Astrocyte (in vitro differentiated cells and primary cell): ENCODE results near the gene FAM98B. TPM values are rescaled to one million over a fixed set of nuclear protein-coding genes. Genes with fewer than 3 reads are reported as not detected.

Experiments
- DNase-seq: peaks from one replicate; pipeline ENCODE4 v3.0.0-alpha.2; 2010; ENCODE audit warnings: low read depth
- FAIRE-seq: peaks from 2 replicates; lab custom pipeline; 2011; peaks lifted over from hg19 to GRCh38; lab: Jason Lieb, UNC
- H2AFZ ChIP-seq: 2 replicates; pipeline ENCODE4 v1.6.0; 2012; ENCODE audit warnings: low read depth, low read length, inconsistent platforms
- H3K27ac ChIP-seq: 2 replicates; pipeline ENCODE4 v1.5.1; 2011; ENCODE audit warnings: low read depth, low read length, inconsistent platforms
- H3K27me3 ChIP-seq: 2 replicates; pipeline ENCODE4 v1.6.0; 2011; ENCODE audit warnings: low read length, inconsistent platforms; ENCODE audit not compliant: insufficient read depth
- H3K36me3 ChIP-seq: 2 replicates; pipeline ENCODE4 v1.5.1; 2011; ENCODE audit warnings: low read length, inconsistent platforms; ENCODE audit not compliant: insufficient read depth
- H3K4me1 ChIP-seq: 2 replicates; pipeline ENCODE4 v1.5.1; 2011; ENCODE audit warnings: low read length, inconsistent platforms; ENCODE audit not compliant: insufficient read depth
- H3K4me2 ChIP-seq: 2 replicates; pipeline ENCODE4 v1.6.0; 2012; ENCODE audit warnings: low read length, inconsistent platforms
- H3K4me3 ChIP-seq: 2 replicates; pipeline ENCODE4 v1.5.1; 2011; ENCODE audit warnings: low read depth, mild to moderate bottlenecking, low read length, inconsistent platforms; ENCODE audit not compliant: insufficient read depth
- H3K79me2 ChIP-seq: 2 replicates; pipeline ENCODE4 v1.6.0; 2012; ENCODE audit warnings: mild to moderate bottlenecking, low read length, inconsistent platforms; ENCODE audit not compliant: insufficient read depth
- H3K9ac ChIP-seq: 2 replicates; pipeline ENCODE4 v1.6.0; 2012; ENCODE audit warnings: mild to moderate bottlenecking, low read length, inconsistent platforms
- H3K9me3 ChIP-seq: 2 replicates; pipeline ENCODE4 v1.5.1; 2012; ENCODE audit warnings: low read depth, mild to moderate bottlenecking, low read length, inconsistent platforms; ENCODE audit not compliant: insufficient read depth
- H4K20me1 ChIP-seq: 2 replicates; pipeline ENCODE4 v1.6.0; 2012; ENCODE audit warnings: low read length, inconsistent platforms; ENCODE audit not compliant: insufficient read depth
- H3K27ac Mint-ChIP-seq: one replicate; pipeline ENCODE4 v1.8.0; 2021; ENCODE audit warnings: mild to moderate bottlenecking, mixed read lengths; ENCODE audit not compliant: unreplicated experiment
- H3K27me3 Mint-ChIP-seq: one replicate; pipeline ENCODE4 v1.8.0; 2021; ENCODE audit warnings: low read depth, mixed read lengths; ENCODE audit not compliant: unreplicated experiment
- H3K36me3 Mint-ChIP-seq: one replicate; pipeline ENCODE4 v1.8.0; 2021; ENCODE audit warnings: low read depth, mixed read lengths; ENCODE audit not compliant: unreplicated experiment
- H3K4me1 Mint-ChIP-seq: one replicate; pipeline ENCODE4 v1.8.0; 2021; ENCODE audit warnings: low read depth, mixed read lengths; ENCODE audit not compliant: unreplicated experiment
- H3K4me3 Mint-ChIP-seq: one replicate; pipeline ENCODE4 v1.8.0; 2021; ENCODE audit warnings: mild to moderate bottlenecking, moderate library complexity, mixed read lengths; ENCODE audit not compliant: unreplicated experiment
- H3K9me3 Mint-ChIP-seq: one replicate; pipeline ENCODE4 v1.8.0; 2021; ENCODE audit warnings: mild to moderate bottlenecking, mixed read lengths; ENCODE audit not compliant: unreplicated experiment
- EZH2 ChIP-seq: IDR thresholded peaks from 2 replicates; pipeline ENCODE4 v1.6.1; 2012; ENCODE audit warnings: mild to moderate bottlenecking, low read length, inconsistent platforms; ENCODE audit not compliant: insufficient read depth
- total RNA-seq: library from RNA; stranded (reverse); gene quantifications from 2 replicates; pipeline ENCODE4 v1.2.1, GENCODE V29; 2021
- TF ChIP-seq, protein P1 (sequence below): IDR thresholded peaks from 2 replicates; pipeline ENCODE4 v1.5.1; 2011; ENCODE audit warnings: low read depth, mild to moderate bottlenecking, inconsistent platforms, low read length, moderate library complexity; ENCODE audit not compliant: insufficient read depth

FAM98B gene
- total RNA-seq, 1 donor from 2014 or later, result 21.6 TPM

DNA sequence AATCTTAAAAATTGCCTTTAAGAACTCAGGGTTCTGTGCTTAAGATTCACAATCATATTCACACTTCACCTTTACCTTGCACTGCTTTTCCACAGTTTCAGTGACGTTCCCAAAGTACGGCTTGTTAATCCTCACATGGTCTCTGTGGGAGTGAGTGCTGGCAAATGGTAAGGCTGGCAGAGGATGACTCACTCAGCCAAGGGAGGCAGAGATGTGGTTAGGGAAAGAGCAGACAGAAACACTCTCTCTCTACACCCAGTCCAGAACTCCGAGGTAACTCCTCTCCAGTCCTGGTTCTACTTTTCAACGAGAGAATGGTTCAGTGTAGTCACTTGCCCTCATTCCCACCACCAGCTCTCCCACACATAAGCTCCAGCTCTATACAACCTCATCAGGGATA lies 77.6 kb downstream of the FAM98B start:
- Histone ChIP-seq H3K4me2 (peak overlapping the region; percentile 31), H3K79me2 (no peaks in the 10 kb centered on the region), H2AFZ (no peak overlapping the region), H3K4me3 (no peak overlapping the region), H3K36me3 (no peaks in the 10 kb centered on the region), H3K9me3 (no peaks in the 10 kb centered on the region), H3K4me1 (peaks cover 13% of the 10 kb centered on the region), H3K27me3 (no peaks in the 10 kb centered on the region), H3K27ac (no peak overlapping the region), H3K9ac (no peak overlapping the region), H4K20me1 (no peaks in the 10 kb centered on the region)
- H3K36me3 Mint-ChIP-seq, result no peaks in the 10 kb centered on the region
- DNase-seq (peak; percentile 73), FAIRE-seq (peak; percentile 96)
- H3K9me3 Mint-ChIP-seq, result no peaks in the 10 kb centered on the region
- peaks cover 2% of the 10 kb centered on the region for H3K27me3 Mint-ChIP-seq
- no peak overlapping the region for H3K4me3 Mint-ChIP-seq
- TF ChIP-seq, protein P1, sequence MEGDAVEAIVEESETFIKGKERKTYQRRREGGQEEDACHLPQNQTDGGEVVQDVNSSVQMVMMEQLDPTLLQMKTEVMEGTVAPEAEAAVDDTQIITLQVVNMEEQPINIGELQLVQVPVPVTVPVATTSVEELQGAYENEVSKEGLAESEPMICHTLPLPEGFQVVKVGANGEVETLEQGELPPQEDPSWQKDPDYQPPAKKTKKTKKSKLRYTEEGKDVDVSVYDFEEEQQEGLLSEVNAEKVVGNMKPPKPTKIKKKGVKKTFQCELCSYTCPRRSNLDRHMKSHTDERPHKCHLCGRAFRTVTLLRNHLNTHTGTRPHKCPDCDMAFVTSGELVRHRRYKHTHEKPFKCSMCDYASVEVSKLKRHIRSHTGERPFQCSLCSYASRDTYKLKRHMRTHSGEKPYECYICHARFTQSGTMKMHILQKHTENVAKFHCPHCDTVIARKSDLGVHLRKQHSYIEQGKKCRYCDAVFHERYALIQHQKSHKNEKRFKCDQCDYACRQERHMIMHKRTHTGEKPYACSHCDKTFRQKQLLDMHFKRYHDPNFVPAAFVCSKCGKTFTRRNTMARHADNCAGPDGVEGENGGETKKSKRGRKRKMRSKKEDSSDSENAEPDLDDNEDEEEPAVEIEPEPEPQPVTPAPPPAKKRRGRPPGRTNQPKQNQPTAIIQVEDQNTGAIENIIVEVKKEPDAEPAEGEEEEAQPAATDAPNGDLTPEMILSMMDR, result no peak
- no peak for TF ChIP-seq EZH2
- no peak overlapping the region for H3K27ac Mint-ChIP-seq
- H3K4me1 Mint-ChIP-seq, result peaks cover 24% of the 10 kb centered on the region

- DNase-seq, result no peak
- no peak overlapping the region for H3K27ac Mint-ChIP-seq
- Histone ChIP-seq H3K4me1 (peaks cover 18% of the 10 kb centered on the region), H3K9ac (no peak overlapping the region), H3K4me2 (no peak overlapping the region), H3K27ac (no peak overlapping the region), H2AFZ (no peak overlapping the region), H3K9me3 (no peaks in the 10 kb centered on the region), H3K4me3 (no peak overlapping the region), H4K20me1 (no peaks in the 10 kb centered on the region), H3K79me2 (no peaks in the 10 kb centered on the region), H3K27me3 (no peaks in the 10 kb centered on the region), H3K36me3 (no peaks in the 10 kb centered on the region)
- no peak overlapping the region for H3K4me3 Mint-ChIP-seq
- FAIRE-seq, result no peak
- H3K36me3 Mint-ChIP-seq, result no peaks in the 10 kb centered on the region
- H3K9me3 Mint-ChIP-seq, result no peaks in the 10 kb centered on the region
- peaks cover 24% of the 10 kb centered on the region for H3K4me1 Mint-ChIP-seq
- H3K27me3 Mint-ChIP-seq, result no peaks in the 10 kb centered on the region
- TF ChIP-seq, protein P1, result no peak
- no peak for TF ChIP-seq EZH2
Measured at GRCh38 chr15:38532728-38533127, 78.8 kb downstream of the FAM98B start.

GRCh38 chr15:38533416-38533915 lies 79.5 kb downstream of the FAM98B start:
- no peaks in the 10 kb centered on the region for H3K36me3 Mint-ChIP-seq
- H3K4me3 ChIP-seq, result no peak overlapping the region
- H3K9me3 ChIP-seq, result no peaks in the 10 kb centered on the region
- no peak overlapping the region for H3K27ac ChIP-seq
- DNase-seq (no peak), FAIRE-seq (no peak)
- H3K27me3 Mint-ChIP-seq, result no peaks in the 10 kb centered on the region
- no peaks in the 10 kb centered on the region for H3K27me3 ChIP-seq
- H3K27ac Mint-ChIP-seq, result no peak overlapping the region
- H3K4me2 ChIP-seq, result no peak overlapping the region
- no peak for TF ChIP-seq EZH2
- TF ChIP-seq, protein P1, result no peak
- no peaks in the 10 kb centered on the region for H3K36me3 ChIP-seq
- H3K4me1 ChIP-seq, result peaks cover 14% of the 10 kb centered on the region
- H3K9me3 Mint-ChIP-seq, result peaks cover 3% of the 10 kb centered on the region
- no peaks in the 10 kb centered on the region for H3K79me2 ChIP-seq
- peaks cover 21% of the 10 kb centered on the region for H3K4me1 Mint-ChIP-seq
- H3K9ac ChIP-seq, result no peak overlapping the region
- H4K20me1 ChIP-seq, result no peaks in the 10 kb centered on the region
- H2AFZ ChIP-seq, result no peak overlapping the region
- H3K4me3 Mint-ChIP-seq, result no peak overlapping the region
